HepG2 (cell line): ENCODE data around the gene CHRM5. TPM values are rescaled to one million over a fixed set of nuclear protein-coding genes. Genes with fewer than 3 reads are reported as not detected.
"Not testable (repeated sequence)": the region's sequence is repeated elsewhere in the genome, so short reads cannot be mapped to it uniquely, and the experiment has no call there.

Experiments
- ATAC-seq: fragments of 200-7000 bp; cut with Tn5 transposase; 3 replicates; pipeline ENCODE4 v1.9.1; 2020; ENCODE audit warnings: mild to moderate bottlenecking, moderate library complexity
- BruUV-seq: library from RNA; stranded (reverse); fragments of 400-500 nt; replicated peaks from 2 replicates; lab custom pipeline; 2021; lab: Mats Ljungman, UMichigan
- CTCF ChIA-PET: fragments of 300-600 bp; formaldehyde crosslinking; extraction: SDS; loops from one replicate; lab custom pipeline; 2021; ENCODE audit warnings: low total read pairs, inconsistent platforms, low intra/inter-chr PET ratio; lab: Yijun Ruan, JAX
- POLR2A ChIA-PET: fragments of 350-600 bp; sonication (Branson Sonifier 250); formaldehyde crosslinking; loops from one replicate; lab custom pipeline; 2020; ENCODE audit warnings: antibody characterized with exemption, inconsistent platforms; lab: Yijun Ruan, JAX
- DNase-seq: peaks from one replicate; pipeline ENCODE4 v3.0.0-alpha.2; 2015; ENCODE audit warnings: low spot score
- FAIRE-seq: peaks from 3 replicates; lab custom pipeline; 2011; peaks lifted over from hg19 to GRCh38; lab: Jason Lieb, UNC
- H2AFZ ChIP-seq: one replicate; pipeline ENCODE4 v1.6.1; 2011; ENCODE audit warnings: low read length, inconsistent platforms
- H3K27ac ChIP-seq: fragments of 300-600 bp; 3 replicates; pipeline ENCODE4 v1.8.0; 2011; ENCODE audit warnings: mixed run types, mild to moderate bottlenecking, mixed read lengths, low read length, inconsistent platforms; ENCODE audit not compliant: insufficient read depth; ENCODE audit errors: extremely low read length
- H3K27me3 ChIP-seq, 2 experiments: fragments of 200-600 bp in 1 of 2; 2 replicates in 1 of 2; 3 replicates in 1 of 2; pipeline versions ENCODE4 v1.6.0 to v1.8.0; 2011; ENCODE audit warnings: low read length in 2 of 2, mild to moderate bottlenecking in 2 of 2, moderate library complexity in 2 of 2, inconsistent platforms in 1 of 2; ENCODE audit not compliant: insufficient read depth in 2 of 2, control insufficient read depth in 1 of 2
- H3K36me3 ChIP-seq, 2 experiments: fragments of 200-600 bp in 1 of 2; replicated peaks in 1 of 2; 2 replicates in 1 of 2; 3 replicates in 1 of 2; pipeline versions ENCODE4 v1.5.1 to v1.8.0; 2011; ENCODE audit warnings: low read length in 2 of 2, inconsistent platforms in 1 of 2; ENCODE audit not compliant: insufficient read depth in 2 of 2, control insufficient read depth in 1 of 2
- H3K4me1 ChIP-seq: 2 replicates; pipeline ENCODE4 v1.5.1; 2012; ENCODE audit warnings: low read length, inconsistent platforms; ENCODE audit not compliant: insufficient read depth
- H3K4me2 ChIP-seq: 2 replicates; pipeline ENCODE4 v1.6.0; 2011; ENCODE audit warnings: low read depth, low read length, inconsistent platforms
- H3K4me3 ChIP-seq, 3 experiments: fragments of 200-600 bp in 1 of 3; sonication (generic), shearing (Covaris generic) in 1 of 3; replicated peaks in 1 of 3; 2 replicates each; pipeline ENCODE4 v1.5.1; 2011 to 2016; ENCODE audit warnings: low read length in 3 of 3, inconsistent platforms in 2 of 3, low read depth in 2 of 3, mild to moderate bottlenecking in 2 of 3, control low read depth in 1 of 3, mixed read lengths in 1 of 3; ENCODE audit not compliant: insufficient read depth in 1 of 3
- H3K79me2 ChIP-seq: one replicate; pipeline ENCODE4 v1.6.1; 2011; ENCODE audit warnings: low read length, inconsistent platforms; ENCODE audit not compliant: insufficient read depth
- H3K9ac ChIP-seq: 2 replicates; pipeline ENCODE4 v1.6.0; 2011; ENCODE audit warnings: mild to moderate bottlenecking, low read depth, low read length, inconsistent platforms; ENCODE audit not compliant: insufficient read depth
- H3K9me3 ChIP-seq: 2 replicates; pipeline ENCODE4 v1.5.1; 2012; ENCODE audit warnings: mild to moderate bottlenecking, low read length
- H4K20me1 ChIP-seq: 2 replicates; pipeline ENCODE4 v1.6.0; 2011; ENCODE audit warnings: inconsistent platforms, mild to moderate bottlenecking, low read length, moderate library complexity; ENCODE audit not compliant: insufficient read depth
- RAD21 ChIP-seq: fragments of 450-650 bp; formaldehyde crosslinking; IDR thresholded peaks from 2 replicates; pipeline ENCODE4 v1.5.0; 2020; ENCODE audit warnings: mild to moderate bottlenecking
- ZBTB4 ChIP-seq: sonication (generic); formaldehyde crosslinking; IDR thresholded peaks from 2 replicates; pipeline ENCODE4 v1.4.0; 2020; ENCODE audit warnings: missing genetic modification reagents, mild to moderate bottlenecking, borderline replicate concordance
- WGBS: methylation state at CpG from one replicate; pipeline ENCODE4 v1.1.6; 2017; ENCODE audit warnings: low lambda C conversion rate; 5-methylcytosine and 5-hydroxymethylcytosine counted together
- in situ Hi-C: cut with HindIII; loops from 2 replicates; pipeline ENCODE4 v1.10.0; 2017; ENCODE audit warnings: low pct_unique_long_range_greater_than_20kb; ENCODE audit not compliant: extremely low pct_ligation_motif_present
- intact Hi-C: fragments of 100-400 bp; cut with micrococcal nuclease; formaldehyde crosslinking; loops from one replicate; pipeline ENCODE4 v1.10.0; 2022; ENCODE audit not compliant: unreplicated experiment
- polyA plus RNA-seq, 8 experiments: library from polyadenylated mRNA; depleted of rRNA in 3 of 8; stranded (reverse) in 7 of 8; unstranded in 1 of 8; fragments of >200 nt; fragmentation: Illumina TruSeq in 4 of 8; extraction: Trizol in 4 of 8; gene quantifications; 2 replicates each; pipeline versions ENCODE4 v1.2.1 to v1.2.3, GENCODE V29; 2011 to 2016; ENCODE audit warnings: low read depth in 4 of 8, missing spikeins in 1 of 8, mixed read lengths in 1 of 8; ENCODE audit not compliant: insufficient read depth in 1 of 8
- total RNA-seq, 5 experiments: library from RNA; depleted of rRNA; stranded (reverse); fragments of >200 nt; fragmentation: Illumina TruSeq; extraction: Trizol; gene quantifications; 2 replicates each; pipeline ENCODE4 v1.2.3, GENCODE V29; 2016; ENCODE audit warnings: low read depth in 1 of 5

The CHRM5 gene
- total and polyA plus RNA-seq, 2 of the 13 experiments (the other 11 are each of a cell fraction or from before 2014, with no cell fraction given): not detected

GRCh38 chr15:33994005-33994615 lies 25.8 kb downstream of the CHRM5 start (continued):
- TF ChIP-seq ZBTB4 (CRISPR knock-in tag) (no peak), RAD21 (CRISPR knock-in tag) (peak; percentile 67)

GRCh38 chr15:33995666-33996065 lies 27.4 kb downstream of the CHRM5 start:
- H3K4me3 ChIP-seq, ATAC-seq, POLR2A ChIA-PET, H3K27ac ChIP-seq, H3K4me2 ChIP-seq, H3K9ac ChIP-seq, H3K36me3 ChIP-seq, H3K9me3 ChIP-seq, H3K27me3 ChIP-seq, FAIRE-seq, BruUV-seq, H3K79me2 ChIP-seq, H3K4me1 ChIP-seq, DNase-seq, CTCF ChIA-PET, H2AFZ ChIP-seq, intact Hi-C loops, H4K20me1 ChIP-seq: not testable (repeated sequence)
- in situ Hi-C loops: loop anchor here (10.0 to 25.0 kb wide), 2 partner anchors 261 to 758 kb away; no protein-coding TSS in a partner anchor
- WGBS: 98% methylated on average over 7 of the region's 10 CpGs
